ENCODE measurements around the gene STK32A.
"Not testable (repeated sequence)": the region's sequence is repeated elsewhere in the genome, so short reads cannot be mapped to it uniquely, and the experiment has no call there.

The STK32A gene

DNA sequence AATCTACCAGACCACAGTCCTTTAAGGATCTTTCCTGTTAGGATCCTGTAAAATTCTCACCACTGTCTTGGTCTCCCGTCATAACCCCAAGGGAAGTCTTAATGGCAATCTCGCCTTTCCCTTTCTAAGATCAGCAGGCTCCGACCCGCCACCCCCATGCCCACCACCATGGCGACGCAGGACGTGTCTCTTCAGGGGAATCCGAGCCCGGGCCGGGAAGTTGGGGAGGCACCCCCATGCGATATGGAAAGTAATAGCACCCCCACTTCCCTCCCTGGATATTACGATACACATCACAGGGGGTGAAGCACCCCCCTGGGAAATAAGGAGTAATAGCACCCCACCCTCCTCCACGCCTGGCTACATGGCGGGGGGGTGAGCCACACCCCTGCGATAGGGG lies 8.3 kb upstream of the STK32A start:
- H3K9me3 Mint-ChIP-seq, result peaks cover 3% of the 10 kb centered on the region
- no peak overlapping the region for H3K27ac Mint-ChIP-seq
- H3K4me3 Mint-ChIP-seq, result no peak overlapping the region
- H3K4me1 Mint-ChIP-seq, result no peaks in the 10 kb centered on the region
- DNase-seq (no peak), ATAC-seq (no peak)
- peaks cover 8% of the 10 kb centered on the region for H3K27me3 Mint-ChIP-seq
- no peaks in the 10 kb centered on the region for H3K36me3 Mint-ChIP-seq (ENCODE audit: low read depth)

DNA sequence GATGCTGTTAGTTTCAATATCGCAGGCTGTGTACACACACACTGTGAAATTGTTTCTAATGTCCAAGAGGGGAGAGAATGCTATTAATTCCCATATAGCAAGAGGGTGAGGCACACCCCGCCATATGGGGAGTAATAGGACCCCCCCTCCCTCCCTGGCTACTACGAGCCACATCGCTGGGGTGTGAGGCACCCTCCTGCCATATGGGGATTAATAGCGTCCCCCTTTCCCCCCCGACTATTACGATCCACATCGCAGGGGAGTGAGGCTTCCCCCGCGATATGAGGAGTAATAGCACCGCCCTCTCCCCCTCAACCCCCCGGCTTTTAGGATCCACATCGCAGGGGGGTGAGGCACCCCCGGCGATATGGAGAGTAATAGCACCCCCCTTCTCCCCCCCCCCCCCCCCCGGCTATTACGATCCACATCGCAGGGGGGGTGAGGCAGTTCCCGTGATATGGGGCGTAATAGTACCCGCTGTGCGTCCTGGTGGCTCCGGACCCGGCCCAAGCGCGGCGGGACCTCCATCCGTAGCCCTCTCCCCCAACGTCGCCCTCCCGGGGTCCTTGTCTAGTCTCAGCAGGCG lies 494 bp upstream of the STK32A start:
- DNase-seq, result no peak
- H3K4me3 Mint-ChIP-seq, result no peak overlapping the region
- H3K27ac Mint-ChIP-seq, result no peak overlapping the region

DNA sequence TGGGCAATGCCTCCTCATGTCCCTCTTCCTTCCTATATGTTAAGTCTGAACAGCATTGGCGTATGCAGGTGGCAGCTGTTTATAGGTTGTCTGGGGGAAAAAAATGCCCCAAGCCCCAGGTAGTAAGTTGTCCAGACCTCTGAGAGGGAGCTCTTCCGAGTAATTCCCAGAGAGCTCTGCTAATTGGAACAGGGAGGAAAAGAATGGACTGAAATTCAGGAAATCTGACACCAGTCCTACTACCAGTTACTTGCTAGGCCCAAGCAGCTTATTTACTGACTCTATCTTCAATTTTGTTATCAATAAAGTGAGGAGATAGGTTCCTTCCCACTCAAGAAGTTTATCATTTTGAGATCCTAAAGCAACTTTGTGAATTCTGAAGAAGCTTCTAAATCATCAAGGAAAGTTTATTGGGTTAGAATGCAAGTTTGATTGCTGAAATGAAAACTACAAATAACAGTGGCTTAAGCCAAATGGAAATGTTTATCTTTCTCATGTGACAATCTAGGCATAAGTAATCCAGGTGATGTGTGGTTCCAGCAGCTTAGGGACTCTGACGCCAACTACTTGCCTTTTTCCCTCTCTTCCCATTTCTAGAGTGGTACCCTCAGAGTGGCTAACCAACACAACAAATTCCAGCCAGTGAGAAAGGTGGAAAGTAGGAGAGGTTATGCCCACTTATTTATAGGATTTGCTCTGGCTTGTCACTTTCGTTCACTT lies 5.6 kb downstream of the STK32A start:
- no peaks in the 10 kb centered on the region for H3K4me1 Mint-ChIP-seq
- H3K27me3 Mint-ChIP-seq, result peaks cover 10% of the 10 kb centered on the region
- no peak overlapping the region for H3K4me3 Mint-ChIP-seq
- H3K36me3 Mint-ChIP-seq (ENCODE audit: low read depth), result no peaks in the 10 kb centered on the region
- no peak overlapping the region for H3K27ac Mint-ChIP-seq
- ATAC-seq (no peak), DNase-seq (no peak)
- no peaks in the 10 kb centered on the region for H3K9me3 Mint-ChIP-seq

More for the DNA sequence above, 494 bp upstream of the STK32A start:
- peaks cover 3% of the 10 kb centered on the region for H3K9me3 Mint-ChIP-seq
- H3K27me3 Mint-ChIP-seq, result peaks cover 38% of the 10 kb centered on the region
- peaks cover 4% of the 10 kb centered on the region for H3K4me1 Mint-ChIP-seq
- no peak for ATAC-seq
- no peaks in the 10 kb centered on the region for H3K36me3 Mint-ChIP-seq (ENCODE audit: low read depth)

DNA sequence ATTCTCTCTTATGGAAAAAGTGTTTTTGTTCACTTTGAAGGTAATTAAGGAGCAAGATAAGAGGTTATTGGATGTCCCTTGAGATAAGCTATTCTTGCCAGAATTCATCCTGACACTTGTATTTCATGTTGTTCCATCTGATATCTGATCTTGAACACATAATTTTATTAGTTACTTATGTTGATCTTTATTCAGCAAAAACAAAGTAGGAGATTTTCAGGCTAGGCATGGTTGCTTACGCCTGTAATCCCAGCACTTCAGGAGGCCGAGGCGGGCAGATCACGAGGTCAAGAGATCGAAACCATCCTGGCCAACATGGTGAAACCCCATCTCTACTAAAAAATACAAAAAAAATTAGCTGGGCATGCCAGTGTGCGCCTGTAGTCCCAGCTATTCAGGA lies 8.4 kb downstream of the STK32A start:
- not testable (repeated sequence) for H3K9me3 Mint-ChIP-seq; DNase-seq; H3K4me3 Mint-ChIP-seq; H3K27ac Mint-ChIP-seq; H3K4me1 Mint-ChIP-seq; H3K36me3 Mint-ChIP-seq (ENCODE audit: low read depth); ATAC-seq; H3K27me3 Mint-ChIP-seq

DNA sequence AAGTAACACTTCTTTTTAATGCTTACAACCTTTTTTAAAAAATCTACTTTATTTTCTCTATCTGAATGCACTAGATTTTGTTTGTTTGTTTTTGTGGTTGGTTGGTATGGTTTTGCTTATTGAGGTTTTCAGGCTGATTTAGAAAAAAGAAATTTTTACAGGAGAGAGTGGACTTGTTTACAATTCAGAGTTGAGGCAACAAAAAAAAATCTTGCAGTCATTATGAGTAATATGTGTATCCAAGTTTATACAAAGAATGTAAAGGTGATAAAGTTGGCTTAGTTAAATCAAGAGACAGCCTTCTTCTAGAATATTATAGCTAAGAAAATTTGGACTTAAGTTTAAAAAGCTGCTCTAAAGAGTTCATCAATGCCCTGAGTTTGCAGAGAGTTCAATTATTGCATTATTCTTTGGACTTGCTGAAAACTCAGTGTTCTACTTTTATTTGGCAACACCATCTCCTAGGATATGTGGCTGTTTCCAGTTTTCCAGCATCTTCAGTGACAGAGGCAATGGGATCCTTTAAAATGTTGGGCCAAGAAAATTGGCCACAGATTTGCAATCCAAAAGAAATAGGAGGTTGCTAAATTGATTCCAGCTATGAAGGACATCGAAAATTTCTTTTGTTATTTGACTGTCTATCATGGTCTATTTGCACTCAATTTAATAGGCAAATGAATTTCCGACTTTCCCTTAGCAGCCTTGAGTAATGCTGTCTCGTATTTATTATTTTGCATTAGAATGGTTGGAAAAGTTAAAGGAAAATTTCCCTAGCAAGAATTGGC lies 10.7 kb downstream of the STK32A start:
- H3K36me3 Mint-ChIP-seq (ENCODE audit: low read depth), result no peaks in the 10 kb centered on the region
- no peaks in the 10 kb centered on the region for H3K9me3 Mint-ChIP-seq
- no peaks in the 10 kb centered on the region for H3K4me1 Mint-ChIP-seq
- H3K27ac Mint-ChIP-seq, result no peak overlapping the region
- no peaks in the 10 kb centered on the region for H3K27me3 Mint-ChIP-seq
- ATAC-seq (no peak), DNase-seq (no peak)
- H3K4me3 Mint-ChIP-seq, result no peak overlapping the region

DNA sequence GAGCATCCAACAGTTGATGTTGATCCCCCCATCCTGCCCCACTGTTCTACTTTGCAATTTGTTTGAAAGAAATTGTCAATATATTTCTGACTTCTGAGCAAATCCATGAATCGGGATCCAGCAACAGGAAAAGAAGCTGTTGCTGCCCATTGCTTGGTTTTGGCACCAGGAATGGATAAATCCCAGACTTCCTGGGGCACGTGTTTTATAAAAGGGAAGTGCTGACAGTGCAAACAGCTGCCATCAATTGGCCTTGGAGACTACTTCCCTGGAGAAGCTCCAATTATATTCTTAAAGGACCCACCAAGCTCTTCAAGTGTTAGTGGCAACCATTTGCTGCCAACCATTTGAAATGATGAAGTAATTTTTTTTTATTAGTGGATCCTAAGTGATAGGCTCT lies 13.7 kb downstream of the STK32A start:
- no peak for DNase-seq
- no peak for ATAC-seq
- H3K27ac Mint-ChIP-seq, result no peak overlapping the region
- H3K4me1 Mint-ChIP-seq, result no peaks in the 10 kb centered on the region
- no peaks in the 10 kb centered on the region for H3K9me3 Mint-ChIP-seq
- no peaks in the 10 kb centered on the region for H3K27me3 Mint-ChIP-seq
- no peaks in the 10 kb centered on the region for H3K36me3 Mint-ChIP-seq (ENCODE audit: low read depth)
- no peak overlapping the region for H3K4me3 Mint-ChIP-seq

DNA sequence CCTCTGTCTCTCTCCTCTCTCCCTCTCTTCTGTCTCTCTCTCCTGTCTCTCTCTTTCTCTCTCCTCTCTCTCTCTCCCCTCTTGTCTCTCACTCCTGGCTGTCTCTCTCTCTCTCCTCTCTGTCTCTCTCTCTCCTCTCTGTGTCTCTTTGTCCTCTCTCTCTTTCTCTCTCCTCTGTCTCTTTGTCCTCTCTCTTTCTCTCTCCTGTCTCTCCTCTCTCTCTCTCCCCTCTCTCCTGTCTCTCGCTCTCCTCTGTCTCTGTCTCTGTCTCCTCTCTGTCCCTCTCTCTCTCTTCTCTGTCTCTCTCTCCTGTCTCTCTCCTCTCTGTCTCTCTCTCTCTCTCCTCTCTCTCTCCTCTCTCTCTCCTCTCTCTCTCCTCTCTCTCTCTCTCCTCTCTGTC lies 25.0 kb downstream of the STK32A start:
- no peaks in the 10 kb centered on the region for H3K36me3 Mint-ChIP-seq (ENCODE audit: low read depth)
- no peak overlapping the region for H3K27ac Mint-ChIP-seq
- DNase-seq, result no peak
- no peak overlapping the region for H3K4me3 Mint-ChIP-seq
- no peak for ATAC-seq
- no peaks in the 10 kb centered on the region for H3K4me1 Mint-ChIP-seq
- peaks cover 8% of the 10 kb centered on the region for H3K27me3 Mint-ChIP-seq
- peaks cover 5% of the 10 kb centered on the region for H3K9me3 Mint-ChIP-seq

DNA sequence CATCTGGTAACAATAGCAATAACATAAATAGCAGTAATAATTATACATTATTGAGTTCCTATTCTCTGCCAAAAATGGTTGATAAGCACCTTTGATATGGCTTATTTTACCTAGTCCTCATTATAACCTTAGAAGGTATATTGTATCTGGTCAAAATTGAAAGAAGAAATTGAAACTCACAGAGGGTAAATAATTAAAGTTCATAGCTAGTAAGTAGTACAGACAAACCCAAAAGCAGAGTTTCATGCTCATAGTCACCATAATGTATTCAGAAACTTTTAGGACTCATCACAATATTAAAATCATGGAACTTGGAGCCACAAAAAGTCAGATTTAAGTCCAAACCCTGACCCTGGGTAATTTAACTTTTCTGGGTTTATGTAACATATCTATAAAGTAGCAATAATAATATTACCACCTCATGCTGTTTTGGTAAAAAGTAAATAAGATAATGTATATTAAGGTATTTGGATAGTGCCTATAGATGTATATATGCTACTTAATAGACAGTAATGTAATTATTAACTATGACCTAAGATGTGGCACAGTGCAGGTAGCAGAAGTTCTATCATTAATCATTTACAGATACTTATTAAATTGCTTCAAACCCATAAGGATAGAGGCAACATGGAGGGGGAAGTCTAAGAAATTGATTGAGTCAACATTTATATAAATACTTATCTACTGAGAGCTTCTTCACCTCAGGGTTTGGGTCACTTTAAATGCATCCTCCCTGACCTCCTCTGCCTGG lies 32.4 kb downstream of the STK32A start:
- DNase-seq, result no peak
- no peak for ATAC-seq
- Mint-ChIP-seq H3K27ac (no peak overlapping the region), H3K4me1 (no peaks in the 10 kb centered on the region), H3K36me3 (ENCODE audit: low read depth) (no peaks in the 10 kb centered on the region), H3K4me3 (no peak overlapping the region), H3K27me3 (no peaks in the 10 kb centered on the region), H3K9me3 (peaks cover 5% of the 10 kb centered on the region)

DNA sequence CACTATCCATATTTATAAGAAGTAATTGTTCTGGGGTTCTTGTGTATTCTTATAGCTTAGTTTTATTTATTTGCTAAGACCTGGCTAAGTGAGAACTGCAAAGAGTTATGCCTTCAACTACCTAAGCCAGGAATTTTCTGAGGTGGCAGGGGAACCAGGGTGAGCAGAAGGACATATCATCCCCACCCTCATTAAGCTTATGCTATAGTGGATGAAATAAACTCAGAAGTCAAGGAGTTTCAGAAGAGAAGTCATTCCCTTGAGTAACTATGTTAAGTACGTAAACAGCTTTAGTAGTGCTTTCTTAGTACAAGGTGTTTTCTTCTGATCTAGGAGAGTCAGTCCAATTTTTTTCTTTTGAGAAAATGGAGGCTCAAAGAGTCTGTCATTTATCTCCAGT lies 41.7 kb downstream of the STK32A start:
- DNase-seq, result no peak
- H3K9me3 Mint-ChIP-seq, result peaks cover 13% of the 10 kb centered on the region
- no peak overlapping the region for H3K27ac Mint-ChIP-seq
- H3K27me3 Mint-ChIP-seq, result peaks cover 7% of the 10 kb centered on the region
- no peak overlapping the region for H3K4me3 Mint-ChIP-seq
- no peaks in the 10 kb centered on the region for H3K4me1 Mint-ChIP-seq
- H3K36me3 Mint-ChIP-seq (ENCODE audit: low read depth), result no peaks in the 10 kb centered on the region
- ATAC-seq, result no peak

DNA sequence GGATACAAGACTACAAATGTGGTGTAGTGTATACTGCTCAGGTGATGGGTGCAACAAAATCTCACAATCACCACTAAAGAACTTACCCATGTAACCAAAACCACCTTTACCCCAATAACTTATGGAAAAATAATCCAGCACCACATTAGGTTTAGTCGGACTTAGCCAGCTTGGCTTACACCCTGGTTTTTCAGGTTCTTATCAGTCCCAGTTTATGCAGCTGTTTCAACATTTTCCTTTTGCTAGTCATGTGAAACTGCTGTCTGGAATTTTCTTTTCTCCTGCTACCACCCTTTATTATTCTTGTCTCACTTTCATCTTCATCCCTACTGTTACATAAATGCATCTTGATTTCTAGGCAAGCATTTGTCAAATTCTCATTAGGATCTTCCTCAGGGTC lies 51.5 kb downstream of the STK32A start:
- Mint-ChIP-seq H3K27me3 (no peaks in the 10 kb centered on the region), H3K36me3 (ENCODE audit: low read depth) (no peaks in the 10 kb centered on the region), H3K27ac (no peak overlapping the region), H3K4me3 (no peak overlapping the region), H3K9me3 (peaks cover 20% of the 10 kb centered on the region), H3K4me1 (no peaks in the 10 kb centered on the region)
- DNase-seq (no peak), ATAC-seq (no peak)

DNA sequence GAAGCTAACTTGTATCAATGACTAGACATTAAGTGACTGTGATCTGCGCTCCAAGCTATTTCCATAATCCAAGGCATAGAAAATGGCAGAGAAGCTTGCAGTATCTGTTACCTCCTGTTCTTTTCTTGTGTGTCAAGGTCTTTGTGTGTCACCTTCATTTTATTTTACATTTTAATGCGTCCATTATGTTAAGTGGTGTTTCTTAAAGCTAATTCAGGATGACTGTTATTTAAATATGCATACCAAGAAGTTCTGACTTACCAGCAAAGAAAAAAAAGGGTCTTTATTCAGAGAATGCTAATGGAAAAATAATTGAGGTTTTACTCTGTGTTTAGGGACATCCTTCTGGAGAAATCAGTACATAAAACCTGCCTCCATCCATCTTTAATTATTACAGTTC lies 52.3 kb downstream of the STK32A start:
- Mint-ChIP-seq H3K36me3 (ENCODE audit: low read depth) (no peaks in the 10 kb centered on the region), H3K4me1 (no peaks in the 10 kb centered on the region), H3K27me3 (no peaks in the 10 kb centered on the region), H3K9me3 (peaks cover 22% of the 10 kb centered on the region), H3K27ac (no peak overlapping the region), H3K4me3 (no peak overlapping the region)
- ATAC-seq (no peak), DNase-seq (no peak)

DNA sequence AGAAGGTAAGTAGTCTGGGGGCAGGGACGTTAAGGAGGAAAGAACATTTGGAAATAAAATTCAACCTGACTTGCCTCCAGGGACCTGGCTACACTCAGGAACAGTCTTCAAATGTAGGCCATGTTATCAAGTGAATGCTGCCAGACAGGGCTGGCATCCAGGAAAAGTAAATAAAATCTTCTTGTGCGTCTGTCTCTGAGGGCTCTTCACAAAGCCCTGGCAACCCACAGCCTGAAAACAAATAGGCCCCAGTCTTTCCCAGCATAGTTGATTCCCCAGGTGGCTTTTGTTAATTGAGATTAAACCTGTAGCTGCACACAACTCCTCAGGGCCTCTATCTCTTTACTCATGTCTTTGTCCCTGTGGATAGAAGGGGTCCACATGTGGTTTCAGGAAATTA lies 55.4 kb downstream of the STK32A start:
- peaks cover 15% of the 10 kb centered on the region for H3K9me3 Mint-ChIP-seq

DNA sequence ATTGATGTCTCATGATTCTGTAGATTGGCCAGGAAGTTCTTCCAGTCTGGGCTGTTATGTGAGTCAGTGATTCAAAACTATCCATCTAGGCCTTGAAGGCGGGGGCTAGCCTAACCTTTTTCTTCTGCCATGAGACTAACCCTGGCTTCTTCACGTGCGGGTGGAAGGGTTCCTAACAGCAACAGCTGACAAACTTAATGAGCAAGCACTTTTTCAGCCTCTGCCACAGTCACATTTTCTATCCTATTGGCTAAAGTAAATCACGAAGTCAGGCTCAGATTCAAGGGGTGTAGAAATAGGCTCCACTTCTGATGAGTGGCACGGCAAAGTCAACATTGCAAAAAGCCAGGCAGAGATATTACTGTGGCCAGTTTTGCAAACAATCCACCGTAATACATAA lies 68.4 kb downstream of the STK32A start:
- H3K36me3 Mint-ChIP-seq (ENCODE audit: low read depth), result no peaks in the 10 kb centered on the region
- H3K4me3 Mint-ChIP-seq, result no peak overlapping the region
- no peak for DNase-seq
- ATAC-seq, result no peak
- peaks cover 3% of the 10 kb centered on the region for H3K27me3 Mint-ChIP-seq
- no peaks in the 10 kb centered on the region for H3K9me3 Mint-ChIP-seq
- no peaks in the 10 kb centered on the region for H3K4me1 Mint-ChIP-seq
- H3K27ac Mint-ChIP-seq, result no peak overlapping the region

More for the DNA sequence above, 55.4 kb downstream of the STK32A start:
- ATAC-seq (no peak), DNase-seq (no peak)
- H3K36me3 Mint-ChIP-seq (ENCODE audit: low read depth), result no peaks in the 10 kb centered on the region
- H3K27ac Mint-ChIP-seq, result no peak overlapping the region
- no peaks in the 10 kb centered on the region for H3K27me3 Mint-ChIP-seq
- no peaks in the 10 kb centered on the region for H3K4me1 Mint-ChIP-seq
- no peak overlapping the region for H3K4me3 Mint-ChIP-seq

DNA sequence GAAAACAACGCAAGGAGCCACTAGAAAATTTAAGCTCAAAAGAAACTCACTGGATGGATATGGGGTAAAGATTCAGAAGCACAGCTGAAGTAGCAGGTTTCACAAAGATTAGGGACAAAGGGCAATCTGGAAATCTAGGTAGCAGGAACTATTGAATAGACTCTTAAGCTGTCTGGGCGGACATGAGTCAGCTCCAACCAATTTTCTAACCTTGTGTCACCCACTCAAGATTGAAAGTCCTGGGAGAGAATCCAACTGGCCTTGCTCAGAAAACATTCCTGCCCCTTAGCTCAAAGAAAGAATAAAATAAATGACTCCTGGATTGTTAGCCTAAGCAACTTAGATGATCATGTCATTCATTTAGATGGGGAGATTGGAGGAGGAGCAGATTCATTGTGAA lies 69.2 kb downstream of the STK32A start:
- peaks cover 3% of the 10 kb centered on the region for H3K27me3 Mint-ChIP-seq
- no peak overlapping the region for H3K4me3 Mint-ChIP-seq
- no peak for DNase-seq
- no peaks in the 10 kb centered on the region for H3K36me3 Mint-ChIP-seq (ENCODE audit: low read depth)
- no peak overlapping the region for H3K27ac Mint-ChIP-seq
- no peaks in the 10 kb centered on the region for H3K4me1 Mint-ChIP-seq
- ATAC-seq, result no peak
- no peaks in the 10 kb centered on the region for H3K9me3 Mint-ChIP-seq
